ENCODE results near the gene DACH2. TPM values are rescaled to one million over a fixed set of nuclear protein-coding genes. Genes with fewer than 3 reads are reported as not detected.

The DACH2 gene
- total RNA-seq, 2 experiments from 2014 or later, result not detected

- Mint-ChIP-seq H3K9me3 (no peaks in the 10 kb centered on the region), H3K4me3 (no peak overlapping the region), H3K27me3 (no peaks in the 10 kb centered on the region), H3K4me1 (no peaks in the 10 kb centered on the region), H3K27ac (no peak overlapping the region), H3K36me3 (no peaks in the 10 kb centered on the region)
- no peak for DNase-seq
Observed at GRCh38 chrX:86383681-86384540, 235.7 kb downstream of the DACH2 start.

GRCh38 chrX:86407371-86407770 lies 259.1 kb downstream of the DACH2 start:
- no peaks in the 10 kb centered on the region for H3K27me3 Mint-ChIP-seq
- no peak for DNase-seq
- H3K27ac Mint-ChIP-seq, result no peak overlapping the region
- H3K4me1 Mint-ChIP-seq, result no peaks in the 10 kb centered on the region
- no peaks in the 10 kb centered on the region for H3K9me3 Mint-ChIP-seq
- H3K36me3 Mint-ChIP-seq, result no peaks in the 10 kb centered on the region
- no peak overlapping the region for H3K4me3 Mint-ChIP-seq

- Mint-ChIP-seq H3K36me3 (no peaks in the 10 kb centered on the region), H3K4me3 (no peak overlapping the region), H3K27ac (no peak overlapping the region), H3K4me1 (no peaks in the 10 kb centered on the region), H3K27me3 (no peaks in the 10 kb centered on the region), H3K9me3 (no peaks in the 10 kb centered on the region)
- DNase-seq, result no peak
Observed at GRCh38 chrX:86421771-86422170, 273.5 kb downstream of the DACH2 start.

DNA sequence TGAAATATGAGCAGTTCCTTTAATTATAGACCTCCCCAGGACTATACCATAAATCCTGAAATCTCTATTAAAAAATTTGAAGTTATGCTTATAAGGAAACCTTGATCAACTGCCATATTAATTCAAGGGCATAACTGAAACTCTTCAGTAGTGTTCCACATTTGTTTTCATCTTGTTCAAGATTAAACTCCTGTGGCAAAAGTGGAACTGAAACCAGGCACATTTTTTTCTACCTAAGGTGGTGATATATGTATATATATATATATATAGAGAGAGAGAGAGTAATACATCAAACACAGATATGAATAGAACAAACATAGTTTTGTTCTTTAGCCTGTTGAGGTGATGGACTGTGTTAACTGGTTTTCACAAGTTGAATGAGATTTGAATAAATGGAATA lies 287.9 kb downstream of the DACH2 start:
- H3K9me3 Mint-ChIP-seq, result no peaks in the 10 kb centered on the region
- no peak for DNase-seq
- H3K27me3 Mint-ChIP-seq, result no peaks in the 10 kb centered on the region
- H3K27ac Mint-ChIP-seq, result no peak overlapping the region
- H3K4me1 Mint-ChIP-seq, result no peaks in the 10 kb centered on the region
- H3K36me3 Mint-ChIP-seq, result no peaks in the 10 kb centered on the region
- H3K4me3 Mint-ChIP-seq, result no peak overlapping the region

- no peaks in the 10 kb centered on the region for H3K27me3 Mint-ChIP-seq
- no peak overlapping the region for H3K27ac Mint-ChIP-seq
- no peaks in the 10 kb centered on the region for H3K36me3 Mint-ChIP-seq
- no peak for DNase-seq
- H3K4me3 Mint-ChIP-seq, result no peak overlapping the region
- no peaks in the 10 kb centered on the region for H3K4me1 Mint-ChIP-seq
- peaks cover 3% of the 10 kb centered on the region for H3K9me3 Mint-ChIP-seq
Observed at GRCh38 chrX:86455495-86455894, 307.2 kb downstream of the DACH2 start.

DNA sequence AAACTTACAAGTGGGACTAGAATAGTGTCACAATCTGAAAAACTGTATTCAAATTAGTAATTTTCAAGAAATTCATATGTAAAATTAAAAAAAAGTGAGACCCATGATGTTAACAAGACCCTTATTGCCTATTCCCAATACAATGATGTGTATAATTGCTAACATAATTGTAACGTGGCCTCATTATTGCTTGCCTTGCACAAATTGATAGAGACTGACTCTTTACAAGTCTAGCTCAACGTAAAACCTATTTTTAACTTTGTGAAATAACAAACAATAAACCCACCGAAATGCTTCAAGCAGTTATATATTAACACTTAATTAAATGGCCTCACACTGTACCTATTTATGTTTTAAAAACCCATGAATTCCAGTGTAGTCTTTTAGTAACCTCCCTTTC lies 312.5 kb downstream of the DACH2 start:
- no peak overlapping the region for H3K27ac Mint-ChIP-seq

GRCh38 chrX:86504297-86504696 lies 356.0 kb downstream of the DACH2 start:
- no peaks in the 10 kb centered on the region for H3K4me1 Mint-ChIP-seq

More for the DNA sequence above, 312.5 kb downstream of the DACH2 start:
- H3K27me3 Mint-ChIP-seq, result no peaks in the 10 kb centered on the region
- H3K4me1 Mint-ChIP-seq, result no peaks in the 10 kb centered on the region
- H3K36me3 Mint-ChIP-seq, result no peaks in the 10 kb centered on the region
- H3K9me3 Mint-ChIP-seq, result no peaks in the 10 kb centered on the region
- H3K4me3 Mint-ChIP-seq, result no peak overlapping the region
- no peak for DNase-seq

GRCh38 chrX:86507331-86507730 lies 359.1 kb downstream of the DACH2 start:
- Mint-ChIP-seq H3K4me1 (no peaks in the 10 kb centered on the region), H3K9me3 (no peaks in the 10 kb centered on the region), H3K27ac (no peak overlapping the region), H3K36me3 (no peaks in the 10 kb centered on the region), H3K27me3 (no peaks in the 10 kb centered on the region), H3K4me3 (no peak overlapping the region)
- no peak for DNase-seq

More at GRCh38 chrX:86504297-86504696, 356.0 kb downstream of the DACH2 start:
- no peaks in the 10 kb centered on the region for H3K27me3 Mint-ChIP-seq
- no peak overlapping the region for H3K4me3 Mint-ChIP-seq
- no peak for DNase-seq
- H3K27ac Mint-ChIP-seq, result no peak overlapping the region
- no peaks in the 10 kb centered on the region for H3K9me3 Mint-ChIP-seq
- H3K36me3 Mint-ChIP-seq, result no peaks in the 10 kb centered on the region

- Mint-ChIP-seq H3K9me3 (no peaks in the 10 kb centered on the region), H3K27me3 (no peaks in the 10 kb centered on the region), H3K27ac (no peak overlapping the region), H3K4me1 (no peaks in the 10 kb centered on the region), H3K4me3 (no peak overlapping the region), H3K36me3 (no peaks in the 10 kb centered on the region)
- no peak for DNase-seq
Observed at GRCh38 chrX:86579777-86580176, 431.5 kb downstream of the DACH2 start.

DNA sequence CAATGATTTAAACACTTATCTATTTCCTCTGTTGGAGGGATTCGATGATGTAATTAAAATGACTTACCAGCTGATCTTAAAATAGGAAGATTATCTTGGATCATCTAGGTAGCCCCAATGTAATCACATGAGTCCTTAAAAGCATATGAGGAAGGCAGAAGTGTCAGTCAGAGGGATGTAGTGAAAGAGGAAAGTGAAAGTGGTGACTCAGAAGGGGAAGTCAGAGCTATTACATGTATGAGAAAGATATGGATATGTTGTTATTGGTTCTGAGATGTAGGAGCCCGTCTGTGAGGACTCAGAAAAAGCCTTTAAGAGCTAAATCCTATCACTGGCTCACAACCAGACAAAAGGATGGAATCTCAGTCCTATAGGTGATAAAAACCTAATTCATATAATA lies 456.4 kb downstream of the DACH2 start:
- Mint-ChIP-seq H3K27me3 (no peaks in the 10 kb centered on the region), H3K9me3 (peaks cover 2% of the 10 kb centered on the region), H3K4me3 (no peak overlapping the region), H3K4me1 (no peaks in the 10 kb centered on the region), H3K27ac (no peak overlapping the region), H3K36me3 (no peaks in the 10 kb centered on the region)
- no peak for DNase-seq

DNA sequence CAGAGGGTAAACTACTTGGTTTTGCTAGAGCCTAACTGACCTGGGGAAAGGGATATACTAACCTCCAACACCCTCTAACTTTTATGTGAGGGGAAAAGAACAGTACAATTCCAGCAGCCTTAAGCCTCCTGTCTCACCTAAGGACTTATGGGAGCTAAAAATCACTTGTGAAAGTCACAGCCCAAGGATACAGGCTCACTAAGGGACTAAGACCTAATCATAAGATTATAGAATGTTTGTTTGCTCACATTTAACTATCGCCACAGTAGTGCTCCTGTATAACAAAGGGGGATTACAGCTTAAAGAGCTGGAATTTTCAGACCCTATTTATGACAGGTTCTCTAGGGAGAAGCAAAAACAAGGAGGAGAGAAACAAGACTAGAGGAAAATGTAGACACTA lies 548.7 kb downstream of the DACH2 start:
- no peak overlapping the region for H3K4me3 Mint-ChIP-seq
- no peaks in the 10 kb centered on the region for H3K36me3 Mint-ChIP-seq
- no peaks in the 10 kb centered on the region for H3K4me1 Mint-ChIP-seq
- H3K9me3 Mint-ChIP-seq, result no peaks in the 10 kb centered on the region
- no peaks in the 10 kb centered on the region for H3K27me3 Mint-ChIP-seq
- DNase-seq, result no peak
- H3K27ac Mint-ChIP-seq, result no peak overlapping the region

- Mint-ChIP-seq H3K27me3 (no peaks in the 10 kb centered on the region), H3K4me1 (no peaks in the 10 kb centered on the region), H3K27ac (no peak overlapping the region), H3K4me3 (no peak overlapping the region), H3K9me3 (no peaks in the 10 kb centered on the region), H3K36me3 (no peaks in the 10 kb centered on the region)
- DNase-seq, result no peak
Observed at GRCh38 chrX:86711531-86712180, 563.4 kb downstream of the DACH2 start.

GRCh38 chrX:86714441-86714840 lies 566.2 kb downstream of the DACH2 start:
- H3K9me3 Mint-ChIP-seq, result peaks cover under 1% of the 10 kb centered on the region
- no peak for DNase-seq
- no peak overlapping the region for H3K4me3 Mint-ChIP-seq
- H3K4me1 Mint-ChIP-seq, result no peaks in the 10 kb centered on the region
- no peaks in the 10 kb centered on the region for H3K27me3 Mint-ChIP-seq
- no peaks in the 10 kb centered on the region for H3K36me3 Mint-ChIP-seq
- no peak overlapping the region for H3K27ac Mint-ChIP-seq

DNA sequence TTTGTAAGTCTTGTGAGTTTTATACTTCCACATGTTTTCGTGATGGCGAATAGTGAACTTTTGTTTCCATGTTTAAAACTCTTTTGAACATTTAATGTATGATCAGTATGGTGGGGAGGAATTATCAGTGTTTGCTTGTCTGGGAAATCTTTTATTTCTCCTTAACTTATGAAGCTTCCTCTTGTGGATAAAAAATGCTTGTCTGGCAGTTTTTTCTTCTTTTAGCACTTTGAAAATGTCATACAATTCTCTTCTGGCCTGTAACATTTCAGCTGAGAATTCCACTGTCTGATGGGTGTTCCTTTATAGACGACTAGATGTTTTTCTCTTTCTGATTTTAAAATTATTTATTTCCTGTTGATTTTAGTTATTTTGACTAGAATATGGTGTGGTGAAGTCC lies 576.0 kb downstream of the DACH2 start:
- DNase-seq, result no peak
- Mint-ChIP-seq H3K9me3 (peaks cover 4% of the 10 kb centered on the region), H3K4me1 (no peaks in the 10 kb centered on the region), H3K4me3 (no peak overlapping the region), H3K27me3 (no peaks in the 10 kb centered on the region), H3K36me3 (no peaks in the 10 kb centered on the region), H3K27ac (no peak overlapping the region)

GRCh38 chrX:86747091-86747490 lies 598.8 kb downstream of the DACH2 start:
- Mint-ChIP-seq H3K4me1 (no peaks in the 10 kb centered on the region), H3K9me3 (no peaks in the 10 kb centered on the region), H3K27ac (no peak overlapping the region), H3K27me3 (no peaks in the 10 kb centered on the region), H3K4me3 (no peak overlapping the region), H3K36me3 (no peaks in the 10 kb centered on the region)
- DNase-seq, result no peak

- Mint-ChIP-seq H3K27me3 (no peaks in the 10 kb centered on the region), H3K27ac (no peak overlapping the region), H3K36me3 (no peaks in the 10 kb centered on the region), H3K9me3 (peaks cover 2% of the 10 kb centered on the region), H3K4me3 (no peak overlapping the region), H3K4me1 (no peaks in the 10 kb centered on the region)
- no peak for DNase-seq
Observed at GRCh38 chrX:86805241-86805640, 657.0 kb downstream of the DACH2 start.

All from activated naive CD8-positive, alpha-beta T cell treated with anti-CD3 and anti-CD28 coated beads for 36 hours (primary cell).